Choroid plexus epithelial cell (primary cell): ENCODE data around the gene MATN1.

ENCODE experiments used
- DNase-seq: peaks from one replicate; pipeline ENCODE4 v3.0.0-alpha.2; 2010; ENCODE audit warnings: low read depth
- H3K4me3 ChIP-seq: 2 replicates; pipeline ENCODE4 v1.5.1; 2011; ENCODE audit warnings: low read depth, mild to moderate bottlenecking, control low read depth, low read length, moderate library complexity
- CTCF ChIP-seq: conservative IDR thresholded peaks from 2 replicates; pipeline ENCODE4 v1.5.1; 2011; ENCODE audit warnings: low read depth, mild to moderate bottlenecking, control low read depth, inconsistent platforms, low read length, moderate library complexity

MATN1 gene

GRCh38 chr1:30742963-30743559 is 19.7 kb upstream of the MATN1 start:
- no peak overlapping the region for H3K4me3 ChIP-seq
- DNase-seq: no peak
- TF ChIP-seq CTCF: no peak

- no peak overlapping the region for H3K4me3 ChIP-seq
- no peak for DNase-seq
- no peak for TF ChIP-seq CTCF
Measured at GRCh38 chr1:30742300-30742962, 19.0 kb upstream of the MATN1 start.

GRCh38 chr1:30741239-30741894 is 18.0 kb upstream of the MATN1 start:
- no peak overlapping the region for H3K4me3 ChIP-seq
- DNase-seq: no peak
- TF ChIP-seq CTCF: no peak

- DNase-seq: no peak
- no peak for TF ChIP-seq CTCF
- H3K4me3 ChIP-seq: no peak overlapping the region
Measured at GRCh38 chr1:30740251-30741238, 17.2 kb upstream of the MATN1 start.

- no peak for TF ChIP-seq CTCF
- DNase-seq: no peak
- no peak overlapping the region for H3K4me3 ChIP-seq
Measured at GRCh38 chr1:30739601-30740000, 16.2 kb upstream of the MATN1 start.

- no peak overlapping the region for H3K4me3 ChIP-seq
- no peak for TF ChIP-seq CTCF
Measured at GRCh38 chr1:30738715-30739559, 15.6 kb upstream of the MATN1 start.

More at GRCh38 chr1:30738715-30739559, 15.6 kb upstream of the MATN1 start:
- DNase-seq: no peak
